Germinal center (tissue), 1 donor: ENCODE measurements around the gene SHQ1.

Experiments
- DNase-seq: peaks from one replicate; pipeline ENCODE4 v3.0.0; 2012; ENCODE audit warnings: mixed read lengths, low spot score

The SHQ1 gene

GRCh38 chr3:72848703-72849081, 447 bp upstream of the SHQ1 start:
- DNase-seq, result peak; percentile 10

DNA sequence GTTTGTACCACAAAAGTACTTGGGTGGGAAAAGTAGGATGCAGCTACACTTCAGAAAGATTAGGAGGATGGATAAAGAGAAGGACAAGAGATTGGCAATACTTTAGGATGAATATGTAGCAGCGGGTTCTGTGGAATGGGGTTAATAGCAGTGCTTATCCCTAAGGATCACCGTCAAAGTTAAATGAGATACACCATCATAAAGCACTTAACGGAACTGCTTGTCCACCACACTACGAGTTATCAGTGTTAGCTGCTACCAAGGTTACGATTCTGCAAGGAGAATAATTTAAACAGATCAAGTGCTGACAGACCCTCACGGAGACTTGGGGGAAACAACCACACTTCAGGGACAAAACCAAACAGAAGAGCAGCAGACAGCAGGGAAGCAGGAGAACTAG, 963 bp downstream of the SHQ1 start:
- no peak for DNase-seq

DNA sequence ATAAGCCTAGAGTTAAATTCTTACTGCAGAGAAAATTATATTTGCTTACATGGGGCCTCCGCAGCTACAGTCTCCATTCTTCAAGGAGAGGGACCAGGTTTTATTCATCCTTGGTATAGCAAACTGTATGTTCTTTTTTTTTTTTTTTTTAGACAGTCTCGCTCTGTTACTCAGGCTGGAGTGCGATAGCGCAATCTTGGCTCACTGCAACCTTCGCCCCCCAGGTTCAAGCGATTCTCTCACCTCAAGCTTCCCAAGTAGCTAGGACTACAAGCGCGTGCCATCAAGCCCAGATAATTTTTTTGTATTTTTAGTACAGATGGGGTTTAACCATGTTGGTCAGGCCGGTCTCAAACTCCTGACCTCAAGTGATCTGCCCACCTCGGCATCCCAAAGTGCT, 2.1 kb downstream of the SHQ1 start:
- no peak for DNase-seq

DNA sequence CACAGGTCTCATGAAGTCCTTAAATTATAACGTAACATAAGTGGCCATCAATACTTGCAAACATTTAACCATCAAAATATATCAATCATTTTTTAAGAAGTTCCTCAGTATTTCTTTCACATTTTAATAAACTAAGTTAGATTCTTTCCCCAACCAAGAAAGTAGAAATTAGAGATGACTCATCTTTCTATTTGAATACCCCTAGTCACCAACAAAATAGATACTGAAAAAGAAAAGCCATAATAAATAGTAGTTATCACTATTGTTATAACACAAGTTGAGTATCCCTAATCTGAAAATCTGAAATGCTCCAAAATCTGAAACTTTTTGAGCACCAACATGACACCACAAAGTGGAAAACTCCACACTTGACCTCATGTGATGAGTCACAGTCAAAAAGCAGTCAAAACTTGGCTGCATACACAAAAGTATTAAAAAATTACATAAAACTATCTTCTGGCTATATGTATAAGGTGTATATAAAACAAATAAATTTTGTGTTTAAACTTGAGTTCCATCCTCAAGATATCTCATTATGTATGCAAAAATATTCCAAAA, 3.7 kb downstream of the SHQ1 start:
- no peak for DNase-seq

DNA sequence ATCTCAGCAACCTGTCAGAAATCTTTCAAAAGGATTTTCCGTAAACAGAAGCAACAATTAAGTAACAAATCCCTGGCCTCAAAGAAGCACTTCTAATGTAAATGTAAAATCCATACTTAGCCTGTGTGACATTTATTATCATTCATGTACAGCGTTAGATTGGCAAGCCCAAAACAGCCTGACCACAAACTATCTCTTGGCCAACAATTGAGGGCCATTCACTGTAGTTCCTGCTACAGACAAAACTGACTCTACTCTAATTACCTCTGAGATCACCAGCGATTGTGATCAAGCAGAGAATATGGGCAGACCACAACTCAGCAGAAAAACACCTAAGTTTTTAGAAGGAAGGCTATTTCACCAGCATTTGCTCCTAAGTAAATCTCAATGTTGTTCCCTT, 9.2 kb downstream of the SHQ1 start:
- no peak for DNase-seq

DNA sequence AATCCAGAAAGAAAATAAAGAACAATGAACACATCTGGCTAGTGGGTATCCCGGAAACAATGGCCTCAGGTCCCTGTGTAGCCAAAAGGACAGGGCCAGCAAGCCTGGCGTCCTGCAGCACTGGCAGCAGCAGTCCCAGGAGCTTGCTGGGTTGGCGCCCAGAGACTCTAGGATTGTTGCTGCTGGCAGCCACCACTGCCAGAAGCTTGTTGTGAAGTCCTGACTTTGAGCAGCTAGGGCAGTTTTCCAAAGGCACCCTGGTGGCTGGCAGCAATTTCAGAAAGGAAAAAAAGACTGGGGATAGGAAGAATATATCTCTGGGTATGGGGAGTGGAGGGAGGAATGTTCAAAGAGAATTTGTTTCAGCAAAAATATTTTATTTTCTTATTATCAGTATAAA, 11.3 kb downstream of the SHQ1 start:
- no peak for DNase-seq

- DNase-seq, result no peak
These were observed 11.8 kb downstream of the SHQ1 start for GRCh38 chr3:72836416-72836815.

GRCh38 chr3:72830452-72831223, 17.6 kb downstream of the SHQ1 start:
- DNase-seq, result no peak

DNA sequence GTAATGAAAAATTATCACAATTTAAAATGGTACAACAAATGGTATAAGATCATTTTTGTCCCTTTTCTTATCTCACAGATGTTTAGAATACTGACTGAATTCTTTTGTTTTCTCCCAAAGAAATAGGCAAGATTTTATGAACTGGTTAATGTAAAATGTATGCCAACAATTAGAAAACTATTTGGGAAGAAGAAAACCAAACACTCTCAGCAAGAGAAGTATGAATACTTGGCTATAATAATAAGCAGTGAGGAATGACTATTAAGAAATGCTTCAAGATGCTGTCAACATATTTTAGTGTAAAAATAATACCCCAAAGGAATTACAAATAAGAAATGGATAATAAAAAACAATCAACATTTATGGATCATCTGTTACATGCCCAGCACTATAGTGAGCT, 18.5 kb downstream of the SHQ1 start:
- DNase-seq, result no peak

- peak; percentile 46 for DNase-seq
These were observed 27.0 kb downstream of the SHQ1 start for GRCh38 chr3:72821161-72821781.

DNA sequence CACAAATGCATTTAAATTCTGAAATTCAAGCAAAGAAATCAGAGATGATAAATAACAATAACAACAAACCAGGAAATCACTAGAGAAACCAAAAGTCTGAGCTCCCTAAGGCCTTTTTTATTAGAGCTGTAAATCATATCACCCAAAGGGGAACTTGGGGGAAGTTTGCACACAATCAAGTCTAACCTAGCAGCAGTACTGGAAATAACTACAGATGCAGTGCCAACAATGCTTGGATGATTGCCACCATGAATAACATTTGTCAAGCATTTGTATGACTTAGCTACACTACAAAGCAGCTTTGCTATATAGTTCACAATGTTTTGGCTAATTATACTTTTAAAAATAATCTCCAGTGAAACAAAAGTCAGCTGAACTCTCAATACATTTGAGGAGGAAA, 27.8 kb downstream of the SHQ1 start:
- DNase-seq, result peak; percentile 20

DNA sequence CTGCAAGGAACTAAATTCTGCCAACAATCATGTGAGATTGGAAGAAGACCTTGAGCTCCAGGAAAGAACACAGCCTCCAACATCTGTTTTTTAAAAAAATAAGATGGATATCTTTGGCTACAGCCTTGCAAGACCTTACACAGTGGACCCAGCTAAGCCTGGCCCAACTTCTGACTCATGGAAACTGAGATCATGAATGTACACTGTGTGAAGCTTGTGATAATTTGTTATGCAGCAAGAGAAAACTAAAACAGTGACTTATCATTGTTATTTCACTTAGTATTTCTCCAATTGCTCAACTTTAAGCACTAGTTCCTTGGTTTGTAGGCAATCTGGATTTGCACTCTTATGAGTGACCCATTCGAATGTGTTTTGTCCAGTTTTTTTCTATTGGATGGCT, 29.3 kb downstream of the SHQ1 start:
- no peak for DNase-seq

GRCh38 chr3:72818092-72818773, 30.0 kb downstream of the SHQ1 start:
- DNase-seq, result no peak

DNA sequence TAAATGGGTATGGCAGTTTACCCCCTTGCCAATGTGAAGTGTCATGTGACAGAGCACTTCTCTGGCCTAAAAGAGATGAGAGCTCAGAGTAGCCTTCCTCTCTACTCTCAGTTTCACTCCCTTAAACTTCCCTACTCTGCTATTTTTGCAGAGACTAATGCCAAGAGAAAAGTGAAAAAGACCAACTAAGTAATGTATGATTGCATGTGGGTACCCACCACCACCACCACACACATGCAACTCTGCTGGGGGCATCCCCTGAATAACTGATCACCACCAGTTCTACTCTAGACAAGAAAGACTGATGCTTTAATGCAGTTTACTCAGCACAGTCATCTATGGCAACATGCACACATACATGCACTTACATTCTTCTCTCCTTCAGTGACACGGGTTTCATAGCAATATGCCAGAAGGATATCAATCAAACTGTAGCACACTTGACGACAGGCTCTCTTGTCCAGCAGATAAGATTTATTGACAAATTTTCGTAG, 31.3 kb downstream of the SHQ1 start:
- peak; percentile 8 for DNase-seq

GRCh38 chr3:72814308-72814707, 33.9 kb downstream of the SHQ1 start:
- peak; percentile 12 for DNase-seq

DNA sequence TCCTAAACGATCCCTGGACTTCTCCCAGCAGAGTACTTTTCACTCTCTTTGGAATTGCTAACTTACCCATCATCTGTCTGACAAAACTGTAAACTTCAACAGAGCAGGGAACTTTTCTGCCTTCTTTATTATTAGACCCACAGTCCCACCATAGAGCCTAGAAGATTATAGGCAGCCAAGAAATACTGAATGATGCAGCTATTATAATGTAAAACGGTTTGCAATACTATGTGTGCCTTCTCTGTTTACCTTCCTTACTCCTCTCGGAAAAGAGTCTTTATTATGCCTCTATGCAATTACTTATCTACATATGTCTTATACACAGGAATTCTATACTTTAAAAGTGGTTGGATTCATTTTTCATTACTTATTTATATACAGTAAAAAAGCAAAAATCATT, 36.0 kb downstream of the SHQ1 start:
- DNase-seq, result no peak

- DNase-seq, result no peak
These were observed 36.7 kb downstream of the SHQ1 start for GRCh38 chr3:72811571-72811970.

GRCh38 chr3:72810659-72811434, 37.4 kb downstream of the SHQ1 start:
- no peak for DNase-seq

GRCh38 chr3:72810063-72810462, 38.2 kb downstream of the SHQ1 start:
- no peak for DNase-seq

GRCh38 chr3:72804361-72804760, 43.9 kb downstream of the SHQ1 start:
- DNase-seq, result no peak

DNA sequence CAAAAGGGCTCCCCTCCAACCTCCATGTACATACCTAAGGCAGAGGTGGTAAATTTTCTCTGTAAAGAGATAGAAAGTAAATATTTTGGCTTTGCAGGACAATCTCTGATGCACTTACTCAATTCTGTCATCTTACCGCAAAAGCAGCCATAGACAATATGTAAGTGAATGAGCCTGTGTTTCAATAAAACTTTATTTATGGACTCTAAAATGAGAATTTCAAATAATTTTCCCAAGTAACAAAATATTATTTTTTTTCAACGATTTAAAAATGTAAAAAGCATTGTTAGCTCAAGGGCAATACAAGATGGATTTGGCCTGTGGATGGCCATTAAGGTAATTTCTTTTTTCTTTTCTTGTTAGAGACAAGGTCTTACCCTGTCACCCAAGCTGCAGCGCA, 44.7 kb downstream of the SHQ1 start:
- no peak for DNase-seq

- DNase-seq, result no peak
These were observed 46.2 kb downstream of the SHQ1 start for GRCh38 chr3:72802001-72802400.
